Measurements from ENCODE around the gene P4HA3.

P4HA3 gene

GRCh38 chr11:74256378-74257133 lies 54.9 kb downstream of the P4HA3 start:
- no peak overlapping the region for H3K27ac ChIP-seq (ENCODE audit: low read length)

DNA sequence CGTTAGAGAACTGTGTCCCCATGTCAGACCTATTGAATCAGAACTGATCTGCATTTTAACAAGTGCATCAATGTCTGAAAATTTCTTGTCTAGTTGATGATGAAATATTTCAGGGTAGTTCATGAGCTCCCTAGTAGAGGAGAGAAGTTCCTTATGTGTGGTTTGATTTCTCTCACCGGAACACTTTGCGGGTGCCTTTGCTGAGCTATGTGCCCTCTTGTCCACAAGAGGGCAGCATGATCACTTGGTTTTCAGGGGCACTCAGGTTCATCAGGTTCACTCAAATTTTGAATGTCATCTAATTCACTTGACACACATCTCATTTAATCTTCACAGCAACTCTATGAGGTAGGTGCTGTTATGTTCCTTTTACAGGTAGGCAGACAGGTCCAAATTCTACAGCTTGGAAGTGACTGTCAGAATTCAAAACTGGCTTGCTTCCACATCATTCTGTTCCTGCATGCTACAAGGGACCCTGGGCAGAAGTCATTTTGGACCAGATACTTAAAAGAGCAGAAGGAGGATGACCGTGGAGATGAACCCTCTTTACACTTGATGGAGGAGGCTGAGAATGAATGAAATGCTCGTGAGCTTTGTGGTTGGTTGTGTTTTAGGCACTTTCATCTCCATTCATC lies 55.6 kb downstream of the P4HA3 start:
- Histone ChIP-seq H3K27me3 (ENCODE audit: control insufficient read depth, insufficient read depth, low read length) (no peaks in the 10 kb centered on the region), H3K9me3 (ENCODE audit: control insufficient read depth, low read depth, low read length) (no peaks in the 10 kb centered on the region), H3K9ac (ENCODE audit: low read length) (no peak overlapping the region), H3K36me3 (ENCODE audit: control insufficient read depth, low read depth, low read length) (peaks cover 26% of the 10 kb centered on the region), H3K27ac (ENCODE audit: low read length) (no peak overlapping the region), H3K4me1 (ENCODE audit: control insufficient read depth, low read depth, low read length) (no peaks in the 10 kb centered on the region), H3K4me3 (ENCODE audit: low read length) (no peak overlapping the region)

More at GRCh38 chr11:74256378-74257133, 54.9 kb downstream of the P4HA3 start:
- Histone ChIP-seq H3K27me3 (ENCODE audit: control insufficient read depth, insufficient read depth, low read length) (no peaks in the 10 kb centered on the region), H3K9me3 (ENCODE audit: control insufficient read depth, low read depth, low read length) (no peaks in the 10 kb centered on the region), H3K4me1 (ENCODE audit: control insufficient read depth, low read depth, low read length) (no peaks in the 10 kb centered on the region), H3K36me3 (ENCODE audit: control insufficient read depth, low read depth, low read length) (peaks cover 19% of the 10 kb centered on the region), H3K9ac (ENCODE audit: low read length) (no peak overlapping the region), H3K4me3 (ENCODE audit: low read length) (no peak overlapping the region)

GRCh38 chr11:74253361-74253760 lies 58.1 kb downstream of the P4HA3 start:
- no peak overlapping the region for H3K27ac ChIP-seq (ENCODE audit: low read length)

GRCh38 chr11:74249496-74249895 lies 61.9 kb downstream of the P4HA3 start:
- Histone ChIP-seq H3K36me3 (ENCODE audit: control insufficient read depth, low read depth, low read length) (peaks cover 39% of the 10 kb centered on the region), H3K9me3 (ENCODE audit: control insufficient read depth, low read depth, low read length) (no peaks in the 10 kb centered on the region), H3K4me3 (ENCODE audit: low read length) (no peak overlapping the region), H3K27ac (ENCODE audit: low read length) (no peak overlapping the region), H3K9ac (ENCODE audit: low read length) (no peak overlapping the region), H3K27me3 (ENCODE audit: control insufficient read depth, insufficient read depth, low read length) (no peaks in the 10 kb centered on the region), H3K4me1 (ENCODE audit: control insufficient read depth, low read depth, low read length) (peaks cover 6% of the 10 kb centered on the region)

More at GRCh38 chr11:74253361-74253760, 58.1 kb downstream of the P4HA3 start:
- Histone ChIP-seq H3K27me3 (ENCODE audit: control insufficient read depth, insufficient read depth, low read length) (no peaks in the 10 kb centered on the region), H3K9ac (ENCODE audit: low read length) (no peak overlapping the region), H3K36me3 (ENCODE audit: control insufficient read depth, low read depth, low read length) (peaks cover 35% of the 10 kb centered on the region), H3K4me3 (ENCODE audit: low read length) (no peak overlapping the region), H3K4me1 (ENCODE audit: control insufficient read depth, low read depth, low read length) (peaks cover 6% of the 10 kb centered on the region), H3K9me3 (ENCODE audit: control insufficient read depth, low read depth, low read length) (no peaks in the 10 kb centered on the region)

GRCh38 chr11:74248469-74248868 lies 63.0 kb downstream of the P4HA3 start:
- H3K4me1 ChIP-seq (ENCODE audit: control insufficient read depth, low read depth, low read length) = peaks cover 6% of the 10 kb centered on the region
- H3K27me3 ChIP-seq (ENCODE audit: control insufficient read depth, insufficient read depth, low read length) = no peaks in the 10 kb centered on the region
- H3K27ac ChIP-seq (ENCODE audit: low read length) = no peak overlapping the region
- peaks cover 30% of the 10 kb centered on the region for H3K36me3 ChIP-seq (ENCODE audit: control insufficient read depth, low read depth, low read length)
- H3K4me3 ChIP-seq (ENCODE audit: low read length) = no peak overlapping the region
- no peak overlapping the region for H3K9ac ChIP-seq (ENCODE audit: low read length)
- no peaks in the 10 kb centered on the region for H3K9me3 ChIP-seq (ENCODE audit: control insufficient read depth, low read depth, low read length)

DNA sequence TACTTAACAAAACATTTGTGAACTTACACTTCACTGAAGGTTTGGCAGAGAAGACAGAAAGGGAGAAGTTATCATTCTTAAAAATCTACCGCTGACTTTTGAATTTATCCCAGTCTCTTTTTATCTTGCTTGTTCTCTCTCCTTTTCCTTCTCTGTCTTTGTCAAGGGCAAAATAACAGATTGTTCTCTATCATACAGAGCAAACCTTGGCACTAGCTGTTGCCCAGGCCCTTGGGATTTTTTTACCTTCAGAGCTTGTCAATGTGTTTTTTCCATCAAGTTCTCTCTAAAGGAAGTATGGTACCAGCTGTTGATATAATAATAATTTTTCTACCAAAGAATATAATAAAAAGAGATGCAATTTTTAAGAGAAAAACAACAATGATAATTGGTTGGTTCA lies 73.2 kb downstream of the P4HA3 start:
- Histone ChIP-seq H3K9ac (ENCODE audit: low read length) (no peak overlapping the region), H3K4me3 (ENCODE audit: low read length) (no peak overlapping the region), H3K27me3 (ENCODE audit: control insufficient read depth, insufficient read depth, low read length) (no peaks in the 10 kb centered on the region), H3K27ac (ENCODE audit: low read length) (no peak overlapping the region), H3K4me1 (ENCODE audit: control insufficient read depth, low read depth, low read length) (no peaks in the 10 kb centered on the region), H3K36me3 (ENCODE audit: control insufficient read depth, low read depth, low read length) (peaks cover 22% of the 10 kb centered on the region), H3K9me3 (ENCODE audit: control insufficient read depth, low read depth, low read length) (no peaks in the 10 kb centered on the region)

DNA sequence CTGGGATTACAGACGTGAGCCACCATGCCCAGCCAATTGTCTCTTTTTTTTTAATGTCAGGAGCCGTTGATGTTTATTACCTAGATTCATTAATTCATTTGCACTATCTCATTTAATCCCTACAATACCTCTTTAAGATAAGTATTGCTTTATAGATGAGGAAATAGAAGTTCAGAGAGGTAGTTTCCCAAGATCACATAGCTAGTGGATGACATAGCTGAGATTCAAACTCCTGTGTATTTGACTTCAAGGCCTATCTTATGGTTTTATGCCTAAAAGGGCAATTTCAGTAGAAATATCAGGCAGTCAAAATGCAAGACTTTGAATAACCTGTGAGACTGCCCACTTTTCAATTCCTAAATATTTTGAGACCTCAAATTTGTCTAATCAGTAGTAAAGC lies 73.9 kb downstream of the P4HA3 start:
- Histone ChIP-seq H3K27ac (ENCODE audit: low read length) (no peak overlapping the region), H3K9me3 (ENCODE audit: control insufficient read depth, low read depth, low read length) (no peaks in the 10 kb centered on the region), H3K36me3 (ENCODE audit: control insufficient read depth, low read depth, low read length) (peaks cover 22% of the 10 kb centered on the region), H3K4me3 (ENCODE audit: low read length) (no peak overlapping the region), H3K27me3 (ENCODE audit: control insufficient read depth, insufficient read depth, low read length) (no peaks in the 10 kb centered on the region), H3K4me1 (ENCODE audit: control insufficient read depth, low read depth, low read length) (no peaks in the 10 kb centered on the region), H3K9ac (ENCODE audit: low read length) (no peak overlapping the region)

GRCh38 chr11:74235121-74235520 lies 76.3 kb downstream of the P4HA3 start:
- Histone ChIP-seq H3K27me3 (ENCODE audit: control insufficient read depth, insufficient read depth, low read length) (no peaks in the 10 kb centered on the region), H3K36me3 (ENCODE audit: control insufficient read depth, low read depth, low read length) (peaks cover 37% of the 10 kb centered on the region), H3K4me3 (ENCODE audit: low read length) (no peak overlapping the region), H3K9me3 (ENCODE audit: control insufficient read depth, low read depth, low read length) (no peaks in the 10 kb centered on the region), H3K27ac (ENCODE audit: low read length) (no peak overlapping the region), H3K4me1 (ENCODE audit: control insufficient read depth, low read depth, low read length) (no peaks in the 10 kb centered on the region), H3K9ac (ENCODE audit: low read length) (no peak overlapping the region)

- Histone ChIP-seq H3K4me3 (ENCODE audit: low read length) (no peak overlapping the region), H3K27ac (ENCODE audit: low read length) (no peak overlapping the region), H3K9me3 (ENCODE audit: control insufficient read depth, low read depth, low read length) (no peaks in the 10 kb centered on the region), H3K36me3 (ENCODE audit: control insufficient read depth, low read depth, low read length) (peaks cover 39% of the 10 kb centered on the region), H3K27me3 (ENCODE audit: control insufficient read depth, insufficient read depth, low read length) (no peaks in the 10 kb centered on the region), H3K9ac (ENCODE audit: low read length) (no peak overlapping the region), H3K4me1 (ENCODE audit: control insufficient read depth, low read depth, low read length) (no peaks in the 10 kb centered on the region)
These were observed 77.8 kb downstream of the P4HA3 start for GRCh38 chr11:74233683-74234082.

GRCh38 chr11:74232311-74232950 lies 79.0 kb downstream of the P4HA3 start:
- Histone ChIP-seq H3K27ac (ENCODE audit: low read length) (no peak overlapping the region), H3K4me3 (ENCODE audit: low read length) (no peak overlapping the region), H3K4me1 (ENCODE audit: control insufficient read depth, low read depth, low read length) (no peaks in the 10 kb centered on the region), H3K9ac (ENCODE audit: low read length) (no peak overlapping the region), H3K36me3 (ENCODE audit: control insufficient read depth, low read depth, low read length) (peaks cover 31% of the 10 kb centered on the region), H3K9me3 (ENCODE audit: control insufficient read depth, low read depth, low read length) (no peaks in the 10 kb centered on the region), H3K27me3 (ENCODE audit: control insufficient read depth, insufficient read depth, low read length) (no peaks in the 10 kb centered on the region)

DNA sequence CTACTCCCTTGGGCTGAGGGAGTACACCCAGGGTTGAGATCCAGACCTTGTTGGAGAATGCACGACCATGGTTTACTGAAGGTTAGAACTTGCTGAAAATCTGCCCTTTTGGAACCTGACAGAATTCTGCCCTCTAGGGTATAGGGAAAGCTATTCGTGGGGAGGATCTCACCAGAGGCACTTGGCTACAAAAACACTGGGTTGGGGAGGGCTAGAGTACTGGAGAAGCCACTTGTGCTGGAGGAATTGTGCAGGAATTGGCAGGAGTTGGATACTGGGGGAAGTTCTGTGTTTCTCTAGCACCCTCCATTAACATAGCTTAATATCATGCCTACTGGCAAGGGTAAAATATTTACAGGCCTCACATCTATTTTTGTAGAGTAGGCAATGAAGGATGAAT lies 84.5 kb downstream of the P4HA3 start:
- Histone ChIP-seq H3K9me3 (ENCODE audit: control insufficient read depth, low read depth, low read length) (no peaks in the 10 kb centered on the region), H3K27me3 (ENCODE audit: control insufficient read depth, insufficient read depth, low read length) (no peaks in the 10 kb centered on the region), H3K27ac (ENCODE audit: low read length) (no peak overlapping the region), H3K4me1 (ENCODE audit: control insufficient read depth, low read depth, low read length) (no peaks in the 10 kb centered on the region), H3K9ac (ENCODE audit: low read length) (no peak overlapping the region), H3K4me3 (ENCODE audit: low read length) (no peak overlapping the region), H3K36me3 (ENCODE audit: control insufficient read depth, low read depth, low read length) (peaks cover 17% of the 10 kb centered on the region)
